GM06990 (cell line): Measurements from ENCODE around the gene SLC12A5.

Source experiments
- DNase-seq: peaks from one replicate; pipeline ENCODE4 v3.0.0-alpha.2; 2011; ENCODE audit not compliant: insufficient read length; ENCODE audit errors: extremely low read depth
- H3K27me3 ChIP-seq: replicated peaks from 2 replicates; pipeline ENCODE4 v1.6.0; 2011; ENCODE audit warnings: low read length; ENCODE audit not compliant: control insufficient read depth, insufficient read depth
- H3K36me3 ChIP-seq: 2 replicates; pipeline ENCODE4 v1.5.1; 2011; ENCODE audit warnings: low read length; ENCODE audit not compliant: control insufficient read depth, insufficient read depth
- H3K4me3 ChIP-seq: replicated peaks from 2 replicates; pipeline ENCODE4 v1.5.1; 2011; ENCODE audit warnings: low read depth, mild to moderate bottlenecking, control low read depth, low read length
- TF ChIP-seq, protein P1 (sequence below): IDR thresholded peaks from 2 replicates; pipeline ENCODE4 v1.5.1; 2011; ENCODE audit warnings: low read length, control low read depth, mild to moderate bottlenecking, inconsistent platforms; ENCODE audit not compliant: insufficient read depth, poor library complexity, severe bottlenecking

Gene SLC12A5

DNA sequence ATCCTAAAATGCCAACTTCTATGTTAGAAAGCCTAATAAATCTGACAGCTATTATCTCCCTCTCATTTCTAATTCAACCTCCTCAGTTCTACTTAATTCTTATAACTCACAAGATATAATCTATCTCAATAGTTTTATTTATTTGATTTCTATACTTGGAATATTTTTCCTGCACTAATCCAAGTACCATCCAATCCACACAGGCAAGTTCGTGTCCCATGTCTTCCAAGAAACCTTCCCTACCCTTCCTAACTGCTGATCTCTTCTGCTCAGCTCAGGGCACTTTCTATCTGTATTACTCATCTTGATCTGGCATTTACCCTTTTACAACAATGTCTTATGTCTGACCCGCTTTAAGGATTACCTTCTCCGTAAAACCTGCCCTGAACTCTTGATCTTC is 42.6 kb downstream of the SLC12A5 start:
- H3K36me3 ChIP-seq = peaks cover 6% of the 10 kb centered on the region
- no peak overlapping the region for H3K4me3 ChIP-seq
- DNase-seq = no peak
- TF ChIP-seq, protein P1, sequence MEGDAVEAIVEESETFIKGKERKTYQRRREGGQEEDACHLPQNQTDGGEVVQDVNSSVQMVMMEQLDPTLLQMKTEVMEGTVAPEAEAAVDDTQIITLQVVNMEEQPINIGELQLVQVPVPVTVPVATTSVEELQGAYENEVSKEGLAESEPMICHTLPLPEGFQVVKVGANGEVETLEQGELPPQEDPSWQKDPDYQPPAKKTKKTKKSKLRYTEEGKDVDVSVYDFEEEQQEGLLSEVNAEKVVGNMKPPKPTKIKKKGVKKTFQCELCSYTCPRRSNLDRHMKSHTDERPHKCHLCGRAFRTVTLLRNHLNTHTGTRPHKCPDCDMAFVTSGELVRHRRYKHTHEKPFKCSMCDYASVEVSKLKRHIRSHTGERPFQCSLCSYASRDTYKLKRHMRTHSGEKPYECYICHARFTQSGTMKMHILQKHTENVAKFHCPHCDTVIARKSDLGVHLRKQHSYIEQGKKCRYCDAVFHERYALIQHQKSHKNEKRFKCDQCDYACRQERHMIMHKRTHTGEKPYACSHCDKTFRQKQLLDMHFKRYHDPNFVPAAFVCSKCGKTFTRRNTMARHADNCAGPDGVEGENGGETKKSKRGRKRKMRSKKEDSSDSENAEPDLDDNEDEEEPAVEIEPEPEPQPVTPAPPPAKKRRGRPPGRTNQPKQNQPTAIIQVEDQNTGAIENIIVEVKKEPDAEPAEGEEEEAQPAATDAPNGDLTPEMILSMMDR = no peak
- no peaks in the 10 kb centered on the region for H3K27me3 ChIP-seq

DNA sequence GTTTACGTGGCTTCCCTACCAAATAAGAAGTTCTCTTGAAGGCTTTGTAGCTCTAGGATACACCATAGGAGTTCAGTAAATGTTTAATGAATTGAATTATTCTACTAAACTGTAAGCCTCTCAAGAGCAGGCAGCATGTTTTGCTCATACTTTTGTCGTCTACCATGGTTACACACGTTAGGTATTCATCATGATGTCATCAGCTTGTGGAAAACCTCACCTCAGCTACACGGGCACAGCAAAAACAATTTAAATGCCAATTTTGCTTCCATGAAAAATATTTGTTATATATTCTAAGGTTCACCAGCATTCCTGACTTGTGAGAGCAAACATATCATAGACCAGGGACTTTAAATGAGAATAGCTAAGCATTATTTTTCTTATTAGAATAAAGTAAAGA is 44.0 kb downstream of the SLC12A5 start:
- TF ChIP-seq, protein P1 = no peak
- Histone ChIP-seq H3K4me3 (no peak overlapping the region), H3K27me3 (no peaks in the 10 kb centered on the region), H3K36me3 (peaks cover 4% of the 10 kb centered on the region)
- DNase-seq = no peak

DNA sequence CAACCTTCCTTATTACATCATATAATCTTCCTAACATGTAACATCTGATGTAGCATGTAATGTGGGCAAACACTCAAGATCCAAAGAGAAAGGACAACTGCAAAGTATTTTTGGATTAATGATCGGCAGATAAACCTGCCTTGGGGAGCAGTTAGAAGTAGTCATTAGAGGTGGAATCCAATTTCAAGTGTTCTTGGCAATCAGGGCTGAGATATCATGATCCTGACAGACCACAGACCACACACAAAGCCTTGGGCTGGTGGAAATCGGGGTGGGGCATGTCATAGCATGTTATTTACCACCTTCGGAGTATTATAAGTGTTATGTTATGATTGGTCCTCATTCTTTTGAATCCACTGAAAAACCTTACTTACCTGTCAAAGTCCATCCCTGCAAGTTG is 44.4 kb downstream of the SLC12A5 start:
- DNase-seq = no peak
- peaks cover 4% of the 10 kb centered on the region for H3K36me3 ChIP-seq
- no peaks in the 10 kb centered on the region for H3K27me3 ChIP-seq
- TF ChIP-seq, protein P1 = no peak
- H3K4me3 ChIP-seq = no peak overlapping the region

DNA sequence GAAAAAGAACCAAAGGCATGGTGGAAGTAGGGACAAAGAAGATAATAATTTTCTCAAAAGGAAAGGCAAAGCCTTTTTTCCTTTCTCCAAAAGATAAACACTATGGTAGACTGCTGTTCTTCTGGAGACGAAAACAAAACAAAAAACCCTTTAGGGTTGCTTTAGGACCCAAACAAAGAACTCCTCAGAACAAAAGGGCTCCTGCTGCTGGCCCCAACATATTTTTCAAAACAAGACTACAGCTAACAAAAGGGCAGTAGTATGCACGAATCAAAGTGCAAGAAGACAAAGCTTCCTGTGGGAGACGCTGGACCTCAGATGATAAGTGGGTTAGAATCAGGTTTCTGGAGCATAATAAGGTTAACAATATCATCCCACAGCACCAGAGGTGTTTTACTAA is 45.0 kb downstream of the SLC12A5 start:
- DNase-seq = no peak
- H3K4me3 ChIP-seq = no peak overlapping the region
- peaks cover 7% of the 10 kb centered on the region for H3K36me3 ChIP-seq
- TF ChIP-seq, protein P1 = no peak
- no peaks in the 10 kb centered on the region for H3K27me3 ChIP-seq

DNA sequence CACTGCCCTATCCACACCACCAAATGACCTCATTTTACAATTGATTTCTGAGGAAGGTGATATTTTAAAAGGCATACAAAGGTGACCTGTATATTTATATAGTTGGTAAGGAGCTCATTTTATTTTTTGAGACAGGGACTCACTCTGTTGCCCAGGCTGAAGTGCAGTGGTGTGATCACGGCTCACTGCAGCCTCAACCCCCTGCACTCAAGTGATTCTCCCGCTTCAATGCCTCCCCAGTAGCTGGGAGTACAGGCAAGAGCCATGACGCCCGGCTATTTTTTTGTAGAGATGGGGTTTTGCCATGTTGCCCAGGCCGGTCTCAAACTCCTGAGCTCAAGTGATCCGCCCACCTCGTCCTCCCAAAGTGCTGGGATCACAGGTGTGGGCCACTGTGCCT is 47.8 kb downstream of the SLC12A5 start:
- no peaks in the 10 kb centered on the region for H3K27me3 ChIP-seq
- DNase-seq = no peak
- TF ChIP-seq, protein P1 = no peak
- H3K4me3 ChIP-seq = no peak overlapping the region
- H3K36me3 ChIP-seq = peaks cover 7% of the 10 kb centered on the region

DNA sequence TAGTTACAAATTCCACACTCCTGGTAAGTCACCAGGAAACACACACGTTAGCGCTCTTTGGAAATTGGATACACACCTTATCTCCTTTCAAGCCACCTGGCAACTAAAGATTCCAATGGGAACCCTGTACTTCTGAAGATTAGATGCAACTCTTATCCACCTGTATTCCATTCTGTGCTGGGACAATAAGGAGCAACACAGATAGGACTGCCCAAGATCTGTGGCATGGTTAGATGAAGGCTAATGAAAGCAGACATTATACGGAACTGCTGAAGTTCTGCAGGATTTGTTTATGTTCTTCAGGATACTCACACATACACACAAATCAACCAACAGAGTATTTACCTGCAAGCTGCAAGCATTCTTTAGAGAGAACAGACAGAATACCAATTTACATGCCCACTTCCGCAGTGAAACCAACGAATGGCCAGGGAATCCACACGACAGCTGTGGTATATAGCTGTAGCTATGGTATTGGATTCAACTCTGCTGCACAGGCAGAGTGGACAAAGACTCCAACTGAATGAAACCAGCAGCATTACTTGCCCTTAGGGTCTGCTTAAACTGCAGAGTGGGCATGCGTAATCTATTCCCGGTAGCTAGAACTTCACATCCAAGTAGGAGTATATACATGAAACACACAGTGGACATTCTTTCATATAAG is 48.8 kb downstream of the SLC12A5 start:
- TF ChIP-seq, protein P1 = no peak
- Histone ChIP-seq H3K27me3 (no peaks in the 10 kb centered on the region), H3K4me3 (no peak overlapping the region), H3K36me3 (peaks cover 7% of the 10 kb centered on the region)
- DNase-seq = no peak
